Omental fat pad (tissue), 4 donors: ENCODE data around the gene CIDEC. TPM values are rescaled to one million over a fixed set of nuclear protein-coding genes. Genes with fewer than 3 reads are reported as not detected.
A peak's percentile ranks its signal among the peaks of the same experiment; 100 is the strongest.
"Not testable (repeated sequence)": the region's sequence is repeated elsewhere in the genome, so short reads cannot be mapped to it uniquely, and the experiment has no call there.

Experiments
- ATAC-seq: fragments of 150-250 bp; one replicate; pipeline ENCODE4 v1.9.1; 2016; ENCODE audit warnings: mild to moderate bottlenecking, moderate library complexity; ENCODE audit not compliant: low FRiP score
- DNase-seq: peaks from one replicate; pipeline ENCODE4 v3.0.0-alpha.2; 2019; ENCODE audit warnings: low spot score
- CTCF ChIP-seq, 3 donors: fragments of 450-650 bp; IDR thresholded peaks; one replicate each; pipeline ENCODE4 v1.5.1; 2016 to 2017; ENCODE audit warnings: antibody characterized with exemption in 3 of 3, mild to moderate bottlenecking in 3 of 3, moderate library complexity in 2 of 3
- total RNA-seq, 4 donors: library from RNA; depleted of rRNA; stranded (reverse); fragments of >200 nt; gene quantifications; one replicate each; pipeline ENCODE4 v1.1.0, GENCODE V29; 2016

Gene CIDEC
- total RNA-seq, 4 donors from 2014 or later, result 318 to 1,481 (median 713) TPM

- no peak for TF ChIP-seq CTCF (IDR thresholded peaks at IDR 0.05)
- ATAC-seq (peak; percentile 93), DNase-seq (no peak)
Observed at GRCh38 chr3:9884555-9885165, 4.6 kb upstream of the CIDEC start.

GRCh38 chr3:9883706-9884554, 3.9 kb upstream of the CIDEC start:
- TF ChIP-seq CTCF (IDR thresholded peaks at IDR 0.05), result no peak
- DNase-seq (no peak), ATAC-seq (no peak)

- no peak for TF ChIP-seq CTCF (IDR thresholded peaks at IDR 0.05)
- ATAC-seq, result no peak
- no peak for DNase-seq
Observed at GRCh38 chr3:9881441-9881840, 1.4 kb upstream of the CIDEC start.

GRCh38 chr3:9878700-9879099, 1.4 kb downstream of the CIDEC start:
- ATAC-seq (peak; percentile 55), DNase-seq (no peak)
- no peak for TF ChIP-seq CTCF (IDR thresholded peaks at IDR 0.05)

GRCh38 chr3:9876991-9877390, 3.1 kb downstream of the CIDEC start:
- DNase-seq, result no peak
- ATAC-seq, result no peak
- no peak for TF ChIP-seq CTCF (IDR thresholded peaks at IDR 0.05)

- ATAC-seq, DNase-seq: not testable (repeated sequence)
Observed at GRCh38 chr3:9876255-9876654, 3.8 kb downstream of the CIDEC start.

GRCh38 chr3:9875448-9875847, 4.6 kb downstream of the CIDEC start:
- ATAC-seq (no peak), DNase-seq (no peak)
- TF ChIP-seq CTCF (IDR thresholded peaks at IDR 0.05), result no peak

GRCh38 chr3:9872067-9872466, 8.0 kb downstream of the CIDEC start:
- not testable (repeated sequence) for ATAC-seq

More at GRCh38 chr3:9872067-9872466, 8.0 kb downstream of the CIDEC start:
- DNase-seq, result not testable (repeated sequence)
